ENCODE measurements around the gene LRRC34.

GRCh38 chr3:169846458-169847193, 33.9 kb upstream of the LRRC34 start:
- TF ChIP-seq CTCF (IDR thresholded peaks at IDR 0.05; ENCODE audit: insufficient read depth, low read length) (no peak), POLR2AphosphoS5 (IDR thresholded peaks at IDR 0.05; ENCODE audit: low read depth) (no peak), SPI1 (IDR thresholded peaks at IDR 0.05; ENCODE audit: borderline replicate concordance, low read depth) (no peak), GABPA (IDR thresholded peaks at IDR 0.05; ENCODE audit: low read depth) (no peak)
- TF ChIP-seq, protein P1, sequence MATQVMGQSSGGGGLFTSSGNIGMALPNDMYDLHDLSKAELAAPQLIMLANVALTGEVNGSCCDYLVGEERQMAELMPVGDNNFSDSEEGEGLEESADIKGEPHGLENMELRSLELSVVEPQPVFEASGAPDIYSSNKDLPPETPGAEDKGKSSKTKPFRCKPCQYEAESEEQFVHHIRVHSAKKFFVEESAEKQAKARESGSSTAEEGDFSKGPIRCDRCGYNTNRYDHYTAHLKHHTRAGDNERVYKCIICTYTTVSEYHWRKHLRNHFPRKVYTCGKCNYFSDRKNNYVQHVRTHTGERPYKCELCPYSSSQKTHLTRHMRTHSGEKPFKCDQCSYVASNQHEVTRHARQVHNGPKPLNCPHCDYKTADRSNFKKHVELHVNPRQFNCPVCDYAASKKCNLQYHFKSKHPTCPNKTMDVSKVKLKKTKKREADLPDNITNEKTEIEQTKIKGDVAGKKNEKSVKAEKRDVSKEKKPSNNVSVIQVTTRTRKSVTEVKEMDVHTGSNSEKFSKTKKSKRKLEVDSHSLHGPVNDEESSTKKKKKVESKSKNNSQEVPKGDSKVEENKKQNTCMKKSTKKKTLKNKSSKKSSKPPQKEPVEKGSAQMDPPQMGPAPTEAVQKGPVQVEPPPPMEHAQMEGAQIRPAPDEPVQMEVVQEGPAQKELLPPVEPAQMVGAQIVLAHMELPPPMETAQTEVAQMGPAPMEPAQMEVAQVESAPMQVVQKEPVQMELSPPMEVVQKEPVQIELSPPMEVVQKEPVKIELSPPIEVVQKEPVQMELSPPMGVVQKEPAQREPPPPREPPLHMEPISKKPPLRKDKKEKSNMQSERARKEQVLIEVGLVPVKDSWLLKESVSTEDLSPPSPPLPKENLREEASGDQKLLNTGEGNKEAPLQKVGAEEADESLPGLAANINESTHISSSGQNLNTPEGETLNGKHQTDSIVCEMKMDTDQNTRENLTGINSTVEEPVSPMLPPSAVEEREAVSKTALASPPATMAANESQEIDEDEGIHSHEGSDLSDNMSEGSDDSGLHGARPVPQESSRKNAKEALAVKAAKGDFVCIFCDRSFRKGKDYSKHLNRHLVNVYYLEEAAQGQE (IDR thresholded peaks at IDR 0.05; ENCODE audit: insufficient replicate concordance, low read depth): no peak
